Thoracic aorta (tissue), 2 donors: Measurements from ENCODE around the gene ABCB1. TPM values are rescaled to one million over a fixed set of nuclear protein-coding genes. Genes with fewer than 3 reads are reported as not detected.
A peak's percentile ranks its signal among the peaks of the same experiment; 100 is the strongest.

Experiments used
- ATAC-seq: fragments of 150-250 bp; one replicate; pipeline ENCODE4 v1.8.0; 2017; ENCODE audit warnings: low read depth; ENCODE audit not compliant: insufficient number of reproducible peaks, low FRiP score
- DNase-seq: peaks from one replicate; pipeline ENCODE4 v3.0.0-alpha.2; 2020; ENCODE audit warnings: low spot score
- H3K27ac ChIP-seq, 2 donors: fragments of 200-600 bp; sonication (generic); 1 replicate in 1 of 2; 2 replicates in 1 of 2; pipeline ENCODE4 v1.5.1; 2016; ENCODE audit warnings: mild to moderate bottlenecking in 2 of 2, moderate library complexity in 2 of 2
- H3K27me3 ChIP-seq: fragments of 200-600 bp; sonication (generic); replicated peaks from 2 replicates; pipeline ENCODE4 v1.6.0; 2016; ENCODE audit warnings: mild to moderate bottlenecking; ENCODE audit not compliant: insufficient read depth
- H3K36me3 ChIP-seq: fragments of 200-600 bp; sonication (generic); one replicate; pipeline ENCODE4 v1.5.1; 2016
- H3K4me1 ChIP-seq, 2 donors: fragments of 200-600 bp; sonication (generic); 1 replicate in 1 of 2; 2 replicates in 1 of 2; pipeline versions ENCODE4 v1.5.1 to v1.6.0; 2016; ENCODE audit warnings: low read depth in 2 of 2, mild to moderate bottlenecking in 1 of 2; ENCODE audit not compliant: control insufficient read depth in 1 of 2
- H3K4me3 ChIP-seq: fragments of 200-600 bp; sonication (generic); 2 replicates; pipeline ENCODE4 v1.5.1; 2016; ENCODE audit warnings: mild to moderate bottlenecking
- H3K9me3 ChIP-seq: fragments of 200-600 bp; sonication (generic); 2 replicates; pipeline ENCODE4 v1.5.1; 2016
- CTCF ChIP-seq: fragments of 200-600 bp; sonication (generic); IDR thresholded peaks from one replicate; pipeline ENCODE4 v1.5.1; 2019; ENCODE audit warnings: antibody characterized with exemption
- total RNA-seq, 2 donors: library from RNA; depleted of rRNA; stranded (reverse); fragments of >200 nt; gene quantifications; one replicate each; pipeline versions ENCODE4 v1.1.0 to v1.2.3, GENCODE V29; 2016

The ABCB1 gene
- total RNA-seq, 2 donors from 2014 or later: 1.4 to 10.6 TPM

GRCh38 chr7:87567052-87567451 is 33.6 kb downstream of the ABCB1 start:
- Histone ChIP-seq H3K9me3 (no peaks in the 10 kb centered on the region), H3K36me3 (no peaks in the 10 kb centered on the region), H3K27ac (no peak overlapping the region), H3K4me1 (no peaks in the 10 kb centered on the region), H3K4me3 (no peak overlapping the region), H3K27me3 (no peaks in the 10 kb centered on the region)
- no peak for TF ChIP-seq CTCF
- DNase-seq: no peak
- no peak for ATAC-seq

- no peaks in the 10 kb centered on the region for H3K4me1 ChIP-seq
- ATAC-seq: no peak
- no peaks in the 10 kb centered on the region for H3K27me3 ChIP-seq
- TF ChIP-seq CTCF: no peak
- no peak overlapping the region for H3K4me3 ChIP-seq
- no peaks in the 10 kb centered on the region for H3K9me3 ChIP-seq
- DNase-seq: no peak
- H3K27ac ChIP-seq: no peak overlapping the region
- no peaks in the 10 kb centered on the region for H3K36me3 ChIP-seq
Observed at GRCh38 chr7:87566311-87566900, 34.3 kb downstream of the ABCB1 start.

- no peaks in the 10 kb centered on the region for H3K36me3 ChIP-seq
- no peak for DNase-seq
- H3K27me3 ChIP-seq: no peaks in the 10 kb centered on the region
- no peak overlapping the region for H3K4me3 ChIP-seq
- H3K4me1 ChIP-seq: no peaks in the 10 kb centered on the region
- no peak overlapping the region for H3K27ac ChIP-seq
- TF ChIP-seq CTCF: no peak
- no peak for ATAC-seq
- H3K9me3 ChIP-seq: no peaks in the 10 kb centered on the region
Observed at GRCh38 chr7:87565877-87566276, 34.8 kb downstream of the ABCB1 start.

GRCh38 chr7:87564296-87564963 is 36.3 kb downstream of the ABCB1 start:
- Histone ChIP-seq H3K27ac (no peak overlapping the region), H3K36me3 (no peaks in the 10 kb centered on the region), H3K4me1 (no peaks in the 10 kb centered on the region), H3K27me3 (no peaks in the 10 kb centered on the region), H3K4me3 (no peak overlapping the region), H3K9me3 (no peaks in the 10 kb centered on the region)
- no peak for ATAC-seq
- TF ChIP-seq CTCF: peak; percentile 9
- DNase-seq: no peak

- TF ChIP-seq CTCF: no peak
Observed at GRCh38 chr7:87561702-87562101, 39.0 kb downstream of the ABCB1 start.

More at GRCh38 chr7:87561702-87562101, 39.0 kb downstream of the ABCB1 start:
- no peaks in the 10 kb centered on the region for H3K4me1 ChIP-seq
- H3K27me3 ChIP-seq: no peaks in the 10 kb centered on the region
- H3K4me3 ChIP-seq: no peak overlapping the region
- H3K27ac ChIP-seq: no peak overlapping the region
- ATAC-seq (no peak), DNase-seq (no peak)
- no peaks in the 10 kb centered on the region for H3K9me3 ChIP-seq
- H3K36me3 ChIP-seq: no peaks in the 10 kb centered on the region
